Karpas-422 (cell line): ENCODE data around the gene MAP3K14. TPM values are rescaled to one million over a fixed set of nuclear protein-coding genes. Genes with fewer than 3 reads are reported as not detected.

Source experiments
- DNase-seq: peaks from one replicate; pipeline ENCODE4 v3.0.0-alpha.2; 2015
- H2AFZ ChIP-seq: fragments of 200-600 bp; sonication (generic); 2 replicates; pipeline ENCODE4 v1.6.1; 2014; ENCODE audit warnings: antibody characterized with exemption, low read length, mixed read lengths
- H3K27ac ChIP-seq: fragments of 200-600 bp; sonication (generic); 2 replicates; pipeline ENCODE4 v1.5.1; 2014; ENCODE audit warnings: mild to moderate bottlenecking, low read length, moderate library complexity
- H3K27me3 ChIP-seq: fragments of 200-600 bp; sonication (generic); 2 replicates; pipeline ENCODE4 v1.6.1; 2014; ENCODE audit warnings: low read length, mixed read lengths
- H3K36me3 ChIP-seq: fragments of 200-600 bp; sonication (generic); 2 replicates; pipeline ENCODE4 v1.6.1; 2014; ENCODE audit warnings: low read length, mixed read lengths; ENCODE audit not compliant: insufficient read depth
- H3K4me1 ChIP-seq: fragments of 200-600 bp; sonication (generic); 2 replicates; pipeline ENCODE4 v1.6.1; 2014; ENCODE audit warnings: mild to moderate bottlenecking, low read length, mixed read lengths
- H3K4me2 ChIP-seq: fragments of 200-600 bp; sonication (generic); 2 replicates; pipeline ENCODE4 v1.6.1; 2014; ENCODE audit warnings: low read length, low read depth, mild to moderate bottlenecking; ENCODE audit not compliant: poor library complexity, severe bottlenecking
- H3K4me3 ChIP-seq: fragments of 200-600 bp; sonication (generic); 2 replicates; pipeline ENCODE4 v1.5.1; 2014; ENCODE audit warnings: mild to moderate bottlenecking, antibody characterized with exemption, low read length, mixed read lengths
- H3K79me2 ChIP-seq: fragments of 200-600 bp; sonication (generic); 2 replicates; pipeline ENCODE4 v1.6.1; 2014; ENCODE audit warnings: mild to moderate bottlenecking, low read length, mixed read lengths
- H3K9ac ChIP-seq: fragments of 200-600 bp; sonication (generic); 2 replicates; pipeline ENCODE4 v1.6.0; 2014; ENCODE audit warnings: low read length
- H3K9me2 ChIP-seq: fragments of 200-600 bp; sonication (generic), shearing (Covaris generic); replicated peaks from 2 replicates; pipeline ENCODE4 v1.6.0; 2014; ENCODE audit warnings: mild to moderate bottlenecking, low read length, moderate library complexity; ENCODE audit not compliant: insufficient read depth
- H3K9me3 ChIP-seq: fragments of 300-700, 200-600 bp; sonication (generic); 2 replicates; pipeline ENCODE4 v1.6.1; 2014; ENCODE audit warnings: low read length, mixed read lengths
- H4K20me1 ChIP-seq: fragments of 200-600 bp; sonication (generic); 2 replicates; pipeline ENCODE4 v1.6.1; 2014; ENCODE audit warnings: mild to moderate bottlenecking, antibody characterized with exemption, low read length, low read depth; ENCODE audit not compliant: insufficient read depth
- total RNA-seq: library from RNA; depleted of rRNA; stranded (reverse); fragments of >200 nt; shearing (Covaris generic); gene quantifications from 2 replicates; pipeline ENCODE4 v1.2.3, GENCODE V29; 2014; ENCODE audit warnings: low replicate concordance; rRNA removed

The MAP3K14 gene
- 7.6 and 12.0 TPM in 2 replicates for total RNA-seq

DNA sequence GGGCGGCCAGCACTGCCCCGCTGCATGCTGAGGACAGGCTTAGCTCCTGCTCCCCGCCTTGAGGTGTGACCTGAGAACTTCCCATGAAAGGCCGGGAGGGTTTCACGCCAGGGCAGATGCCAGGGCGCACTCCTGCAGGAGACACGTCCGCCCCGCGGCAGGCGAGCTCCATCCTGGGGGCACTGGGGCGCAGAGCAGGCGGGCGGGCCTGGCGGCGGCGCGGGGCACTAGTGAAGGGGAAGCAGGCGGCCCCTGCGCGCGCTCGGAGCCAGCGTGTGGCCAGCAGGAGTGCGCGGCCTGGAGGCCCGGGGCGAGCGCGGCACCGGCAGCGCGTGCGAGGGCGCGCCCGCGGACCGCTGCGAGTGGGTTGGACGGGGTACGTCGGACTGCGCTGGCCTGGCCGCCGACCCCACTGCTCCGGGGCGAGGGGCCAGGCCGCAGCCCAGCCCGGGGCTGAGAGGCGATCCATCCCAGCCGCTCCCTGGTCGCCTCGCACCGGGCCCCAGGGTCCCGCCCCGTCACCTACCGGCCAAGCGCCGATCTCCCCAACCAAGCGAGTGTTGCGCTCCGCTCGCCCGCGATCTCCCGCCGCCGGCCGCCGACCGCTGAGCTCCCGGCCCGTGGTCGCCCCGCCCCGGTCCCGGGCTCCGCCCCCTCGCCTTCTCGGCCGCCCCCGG lies at the start of gene MAP3K14:
Gene MAP3K14 (minus strand): TSS at position 587 of the 677 bp plus-strand sequence. CDS start 26,275 bp downstream, outside the sequence.
- Histone ChIP-seq H3K79me2 (peaks cover 49% of the 10 kb centered on the region), H3K4me2 (peak within 1 kb of the TSS; percentile 91), H2AFZ (peak within 1 kb of the TSS; percentile 89), H3K27me3 (no peaks in the 10 kb centered on the region), H3K27ac (peak within 1 kb of the TSS; percentile 95), H3K4me1 (peaks cover 53% of the 10 kb centered on the region), H4K20me1 (peaks cover 13% of the 10 kb centered on the region; the same call in 1 of the 2 replicates), H3K9ac (peak within 1 kb of the TSS; percentile 94), H3K9me3 (no peaks in the 10 kb centered on the region), H3K36me3 (peaks cover 12% of the 10 kb centered on the region; the same call in 1 of the 2 replicates), H3K9me2 (no peaks in the 10 kb centered on the region), H3K4me3 (peak within 1 kb of the TSS; percentile 91)
- peak; percentile 92 for DNase-seq

DNA sequence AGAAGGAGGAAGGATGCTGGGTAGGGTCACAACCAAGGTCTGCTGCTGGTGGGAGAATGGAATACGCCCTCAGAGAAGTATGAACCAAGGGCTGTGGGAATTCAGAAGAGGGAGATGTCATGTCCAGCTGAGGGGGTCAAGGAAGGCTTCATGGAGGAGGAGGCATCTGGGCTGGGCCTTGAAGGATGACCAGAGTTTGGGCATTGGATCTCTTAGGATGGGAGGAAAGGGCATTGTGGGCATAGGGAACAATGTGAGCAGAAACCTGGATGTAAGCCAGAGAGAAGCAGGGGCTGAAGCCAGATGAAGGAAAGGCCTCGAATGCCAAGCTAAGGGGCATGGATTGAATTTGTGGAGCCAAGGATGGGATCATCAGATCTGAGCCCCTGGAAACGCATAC lies 49.2 kb upstream of the MAP3K14 start:
- Histone ChIP-seq H3K79me2 (no peaks in the 10 kb centered on the region), H3K9me3 (no peaks in the 10 kb centered on the region), H3K4me1 (peaks cover 9% of the 10 kb centered on the region), H4K20me1 (no peaks in the 10 kb centered on the region), H2AFZ (no peak overlapping the region), H3K27ac (no peak overlapping the region), H3K9ac (no peak overlapping the region), H3K27me3 (no peaks in the 10 kb centered on the region), H3K4me3 (no peak overlapping the region), H3K4me2 (no peak overlapping the region), H3K36me3 (no peaks in the 10 kb centered on the region), H3K9me2 (no peaks in the 10 kb centered on the region)
- no peak for DNase-seq

GRCh38 chr17:45364531-45365390 lies 47.9 kb upstream of the MAP3K14 start:
- Histone ChIP-seq H3K9me2 (no peaks in the 10 kb centered on the region), H3K4me3 (no peak overlapping the region), H3K36me3 (no peaks in the 10 kb centered on the region), H3K27me3 (no peaks in the 10 kb centered on the region), H3K4me2 (no peak overlapping the region), H3K9me3 (no peaks in the 10 kb centered on the region), H3K79me2 (no peaks in the 10 kb centered on the region), H4K20me1 (no peaks in the 10 kb centered on the region), H3K9ac (no peak overlapping the region), H2AFZ (no peak overlapping the region), H3K27ac (no peak overlapping the region), H3K4me1 (peaks cover 4% of the 10 kb centered on the region)
- no peak for DNase-seq

- Histone ChIP-seq H3K36me3 (no peaks in the 10 kb centered on the region), H3K9ac (no peak overlapping the region), H3K4me3 (no peak overlapping the region), H2AFZ (no peak overlapping the region), H3K9me3 (no peaks in the 10 kb centered on the region), H3K4me1 (no peaks in the 10 kb centered on the region), H3K4me2 (no peak overlapping the region), H3K79me2 (no peaks in the 10 kb centered on the region), H3K27ac (no peak overlapping the region), H3K9me2 (no peaks in the 10 kb centered on the region), H3K27me3 (no peaks in the 10 kb centered on the region), H4K20me1 (no peaks in the 10 kb centered on the region)
- no peak for DNase-seq
Observed at GRCh38 chr17:45363498-45363897, 46.7 kb upstream of the MAP3K14 start.

DNA sequence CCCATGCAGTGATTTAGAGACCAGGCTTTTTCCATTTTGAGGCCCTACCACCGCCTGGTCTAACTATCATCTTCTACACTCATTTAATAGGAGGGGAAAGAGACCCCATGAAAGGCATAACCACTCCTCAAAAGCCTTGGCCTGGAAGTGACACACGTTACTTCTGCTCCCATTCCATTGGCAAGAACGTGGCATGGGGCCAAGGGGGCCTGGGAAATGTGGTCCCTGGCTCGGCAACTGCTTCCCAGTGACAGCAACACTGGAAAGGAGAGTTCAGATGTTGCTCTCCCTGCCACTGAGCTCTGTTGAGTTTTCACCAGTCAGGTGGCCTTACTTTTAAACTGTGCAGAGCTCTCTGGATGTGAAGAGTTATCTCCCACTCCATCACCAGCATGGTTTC lies 45.2 kb upstream of the MAP3K14 start:
- H3K27me3 ChIP-seq = no peaks in the 10 kb centered on the region
- no peak overlapping the region for H3K4me3 ChIP-seq
- no peaks in the 10 kb centered on the region for H3K79me2 ChIP-seq
- H4K20me1 ChIP-seq = no peaks in the 10 kb centered on the region
- H2AFZ ChIP-seq = no peak overlapping the region
- no peak overlapping the region for H3K4me2 ChIP-seq
- no peak overlapping the region for H3K27ac ChIP-seq
- H3K9ac ChIP-seq = no peak overlapping the region
- no peaks in the 10 kb centered on the region for H3K9me2 ChIP-seq
- peaks cover 3% of the 10 kb centered on the region; the same call in 1 of the 2 replicates for H3K4me1 ChIP-seq
- no peak for DNase-seq
- no peaks in the 10 kb centered on the region for H3K9me3 ChIP-seq
- H3K36me3 ChIP-seq = no peaks in the 10 kb centered on the region

DNA sequence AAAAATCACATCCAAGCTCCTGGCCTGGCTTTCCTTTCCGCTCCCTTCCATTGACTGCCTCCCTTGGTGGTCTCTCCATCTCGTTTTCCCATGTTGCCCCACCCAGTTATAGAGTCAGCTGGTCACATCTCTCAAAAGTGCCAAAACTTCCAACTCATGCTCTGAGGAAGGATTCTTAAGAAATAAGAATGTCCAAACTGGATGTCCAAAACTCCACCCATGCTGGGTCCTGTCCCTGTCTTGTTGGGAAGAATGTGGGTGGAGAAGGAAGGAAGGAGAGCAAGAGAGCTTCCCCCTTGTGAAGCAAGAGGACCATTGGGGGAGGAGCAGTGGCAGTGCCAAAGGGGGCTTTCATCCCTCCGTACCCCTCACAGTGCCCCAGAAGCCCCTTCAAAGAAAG lies 44.6 kb upstream of the MAP3K14 start:
- peaks cover 3% of the 10 kb centered on the region; the same call in 1 of the 2 replicates for H3K4me1 ChIP-seq
- no peak overlapping the region for H3K9ac ChIP-seq
- H2AFZ ChIP-seq = no peak overlapping the region
- H4K20me1 ChIP-seq = no peaks in the 10 kb centered on the region
- H3K4me2 ChIP-seq = no peak overlapping the region
- H3K9me2 ChIP-seq = no peaks in the 10 kb centered on the region
- H3K79me2 ChIP-seq = no peaks in the 10 kb centered on the region
- H3K27me3 ChIP-seq = no peaks in the 10 kb centered on the region
- H3K9me3 ChIP-seq = no peaks in the 10 kb centered on the region
- H3K27ac ChIP-seq = no peak overlapping the region
- H3K4me3 ChIP-seq = no peak overlapping the region
- H3K36me3 ChIP-seq = no peaks in the 10 kb centered on the region
- no peak for DNase-seq

GRCh38 chr17:45357364-45357997 lies 40.7 kb upstream of the MAP3K14 start:
- H4K20me1 ChIP-seq = no peaks in the 10 kb centered on the region
- no peak overlapping the region for H3K27ac ChIP-seq
- no peaks in the 10 kb centered on the region for H3K9me3 ChIP-seq
- no peak overlapping the region for H3K4me2 ChIP-seq
- H3K9ac ChIP-seq = no peak overlapping the region
- no peaks in the 10 kb centered on the region for H3K9me2 ChIP-seq
- no peaks in the 10 kb centered on the region for H3K79me2 ChIP-seq
- no peaks in the 10 kb centered on the region for H3K36me3 ChIP-seq
- H3K4me3 ChIP-seq = no peak overlapping the region
- no peaks in the 10 kb centered on the region for H3K27me3 ChIP-seq
- peaks cover 3% of the 10 kb centered on the region; the same call in 1 of the 2 replicates for H3K4me1 ChIP-seq
- no peak overlapping the region for H2AFZ ChIP-seq
- DNase-seq = no peak

- Histone ChIP-seq H2AFZ (no peak overlapping the region), H3K4me1 (peaks cover 3% of the 10 kb centered on the region; the same call in 1 of the 2 replicates), H3K27me3 (no peaks in the 10 kb centered on the region), H3K27ac (no peak overlapping the region), H3K4me2 (no peak overlapping the region), H3K9me3 (no peaks in the 10 kb centered on the region), H3K4me3 (no peak overlapping the region), H3K79me2 (no peaks in the 10 kb centered on the region), H3K9me2 (no peaks in the 10 kb centered on the region), H3K9ac (no peak overlapping the region), H4K20me1 (no peaks in the 10 kb centered on the region), H3K36me3 (no peaks in the 10 kb centered on the region)
- no peak for DNase-seq
Observed at GRCh38 chr17:45355087-45355486, 38.3 kb upstream of the MAP3K14 start.
